ENCODE data around the gene WNT2B.

GRCh38 chr1:112464501-112464900 lies 44.3 kb upstream of the WNT2B start:
- TF ChIP-seq USF2 (IDR thresholded peaks at IDR 0.05; ENCODE audit: low read length) (no peak), EP300 (IDR thresholded peaks at IDR 0.05; ENCODE audit: borderline replicate concordance in 1 of 2, low read depth in 2 of 2, low read length in 2 of 2) (no peak), FOSL1 (IDR thresholded peaks at IDR 0.05; ENCODE audit: insufficient read depth, low read depth, low read length) (no peak), CTCF (IDR thresholded peaks at IDR 0.05; ENCODE audit: control extremely low read depth in 1 of 3, insufficient read depth in 1 of 3, low read depth in 1 of 3, low read length in 3 of 3) (no peak), CBX5 (IDR thresholded peaks at IDR 0.05; ENCODE audit: low read depth, low read length) (no peak)
